Epithelial cell of prostate (primary cell): ENCODE data around the gene ENDOV.

Source experiments
- DNase-seq: peaks from one replicate; pipeline ENCODE4 v3.0.0-alpha.2; 2011; ENCODE audit warnings: low read depth, low spot score
- H3K27ac ChIP-seq: fragments of 450-650 bp; 2 replicates; pipeline ENCODE4 v1.5.1; 2017; ENCODE audit warnings: mild to moderate bottlenecking

The ENDOV gene

GRCh38 chr17:80445726-80446110 lies 30.8 kb downstream of the ENDOV start:
- DNase-seq: no peak
- no peak overlapping the region for H3K27ac ChIP-seq

DNA sequence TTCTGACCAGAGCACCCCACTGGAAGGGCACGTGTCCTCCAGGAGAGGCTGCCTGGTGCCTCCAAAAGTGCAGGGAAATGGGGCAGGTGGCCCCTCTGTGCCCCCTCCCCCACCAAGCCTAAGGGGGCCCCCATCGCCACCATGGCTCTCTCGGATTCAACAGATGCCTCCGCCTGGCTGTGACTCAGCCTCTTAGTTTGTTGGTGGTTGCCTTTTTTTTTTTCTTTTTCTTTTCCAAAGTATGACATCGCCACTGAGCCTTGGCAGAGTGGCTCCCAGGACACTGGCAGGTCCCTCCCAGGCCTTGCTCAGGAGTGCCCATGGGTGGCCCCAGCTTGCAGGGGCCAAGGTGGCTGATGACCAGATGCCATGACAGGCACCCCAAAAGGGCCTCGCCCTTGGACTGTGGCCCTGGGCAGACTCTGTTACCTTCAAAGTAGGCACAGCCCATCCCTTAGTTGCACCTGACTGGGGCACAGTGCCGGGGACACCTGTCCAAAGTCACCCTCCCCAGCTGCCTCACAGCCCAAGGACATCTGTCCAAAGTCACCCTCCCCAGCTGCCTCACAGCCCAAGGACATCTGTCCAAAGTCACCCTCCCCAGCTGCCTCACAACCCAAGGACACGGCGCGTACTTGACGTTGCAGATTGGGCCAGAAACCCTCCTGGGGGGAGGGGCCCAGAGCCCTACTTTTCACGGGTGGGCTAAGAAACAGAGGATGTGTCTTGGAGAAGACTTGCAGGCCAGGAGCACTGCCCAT lies 31.9 kb downstream of the ENDOV start:
- DNase-seq: no peak
- H3K27ac ChIP-seq: no peak overlapping the region

DNA sequence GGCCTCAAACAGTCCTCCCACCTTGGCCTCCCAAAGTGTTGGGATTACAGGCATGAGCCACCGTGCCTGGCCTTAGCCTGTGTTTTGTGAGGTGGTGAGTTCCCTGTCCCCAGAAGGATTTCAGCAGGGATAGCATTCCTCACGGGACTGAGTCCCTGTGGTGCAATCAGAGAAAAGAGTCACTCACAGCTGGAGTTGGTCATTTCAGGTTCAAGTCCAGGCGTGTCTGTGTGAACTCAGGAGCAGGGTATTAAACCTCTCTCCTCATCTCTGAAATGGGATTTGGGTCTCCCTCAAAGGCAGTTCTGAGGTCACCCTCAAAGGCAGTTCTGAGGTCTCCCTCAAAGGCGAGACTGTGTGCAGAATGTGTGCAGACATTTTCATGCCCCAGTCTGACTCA lies 32.8 kb downstream of the ENDOV start:
- H3K27ac ChIP-seq: no peak overlapping the region
- DNase-seq: no peak

GRCh38 chr17:80449194-80449929 lies 34.4 kb downstream of the ENDOV start:
- H3K27ac ChIP-seq: no peak overlapping the region
- no peak for DNase-seq

GRCh38 chr17:80449930-80450576 lies 35.1 kb downstream of the ENDOV start:
- H3K27ac ChIP-seq: no peak overlapping the region
- DNase-seq: no peak

DNA sequence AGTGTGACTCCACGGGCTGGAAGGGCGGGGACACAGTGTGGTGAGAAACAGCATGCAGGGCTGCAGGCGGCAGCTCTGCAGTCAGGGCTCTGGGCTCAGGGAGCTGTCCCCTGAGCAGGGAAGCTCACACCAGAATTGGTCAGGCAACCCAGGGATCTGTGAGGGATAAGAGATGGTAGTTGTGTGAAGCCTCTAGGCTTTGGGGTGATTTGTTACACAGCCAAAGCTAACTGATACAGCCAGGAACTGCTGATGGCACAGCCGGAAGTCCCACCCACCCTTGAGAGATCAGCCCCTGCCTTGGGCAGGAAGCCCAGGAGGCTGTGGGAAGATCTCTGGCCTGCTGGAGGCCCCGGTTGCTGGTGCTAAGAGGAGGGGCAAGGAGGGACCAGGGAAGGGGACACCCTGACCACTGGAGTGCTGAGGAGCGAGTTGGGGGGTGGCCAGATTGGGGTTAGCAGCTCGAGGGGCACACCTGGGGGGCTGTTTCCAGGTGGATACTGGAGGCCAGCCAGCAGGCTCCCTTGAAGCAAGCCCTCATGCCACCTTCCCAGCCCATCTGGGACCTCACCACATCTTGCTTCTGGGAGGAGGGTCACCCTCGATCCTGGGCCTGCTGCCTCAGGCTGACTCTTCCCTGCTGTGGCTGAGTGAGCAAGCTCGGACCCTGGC lies 36.3 kb downstream of the ENDOV start:
- no peak overlapping the region for H3K27ac ChIP-seq
- no peak for DNase-seq

GRCh38 chr17:80452173-80452915 lies 37.4 kb downstream of the ENDOV start:
- no peak for DNase-seq
- no peak overlapping the region for H3K27ac ChIP-seq

- no peak overlapping the region for H3K27ac ChIP-seq
- DNase-seq: no peak
These were observed 38.4 kb downstream of the ENDOV start for GRCh38 chr17:80453126-80453997.

DNA sequence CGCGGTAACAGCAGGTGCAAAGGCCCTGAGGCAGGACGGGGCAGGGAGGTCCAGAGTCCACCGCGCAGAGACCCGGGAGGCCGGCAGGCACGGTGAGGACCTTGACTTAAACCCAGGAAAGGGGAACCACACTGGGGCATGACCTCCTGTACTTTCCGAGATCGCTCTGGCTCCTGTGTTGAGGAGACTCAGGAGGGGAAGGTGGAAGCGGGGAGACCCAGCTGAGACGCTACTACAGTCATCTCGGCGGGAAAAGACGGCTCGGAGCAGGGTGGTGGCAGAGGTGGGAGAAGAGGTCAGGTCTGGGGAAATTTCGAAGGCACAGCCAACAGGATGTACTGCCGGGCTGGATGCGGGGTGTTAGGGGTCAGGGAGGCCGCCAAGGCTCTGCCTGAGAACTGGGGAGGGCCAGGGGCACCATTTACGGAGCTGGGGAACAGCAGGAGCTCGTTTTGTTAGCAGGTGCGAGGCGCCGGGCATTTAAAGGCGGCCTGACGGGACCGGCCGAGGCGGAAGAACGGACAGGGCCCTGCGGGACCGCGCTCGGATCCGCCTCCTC lies 39.1 kb downstream of the ENDOV start:
- no peak for DNase-seq
- H3K27ac ChIP-seq: peak overlapping the region; percentile 85

- DNase-seq: peak; percentile 68
- peak overlapping the region; percentile 85 for H3K27ac ChIP-seq
These were observed 39.8 kb downstream of the ENDOV start for GRCh38 chr17:80454557-80455335.

GRCh38 chr17:80455336-80455710 lies 40.4 kb downstream of the ENDOV start:
- H3K27ac ChIP-seq: peak overlapping the region; percentile 85
- DNase-seq: no peak

DNA sequence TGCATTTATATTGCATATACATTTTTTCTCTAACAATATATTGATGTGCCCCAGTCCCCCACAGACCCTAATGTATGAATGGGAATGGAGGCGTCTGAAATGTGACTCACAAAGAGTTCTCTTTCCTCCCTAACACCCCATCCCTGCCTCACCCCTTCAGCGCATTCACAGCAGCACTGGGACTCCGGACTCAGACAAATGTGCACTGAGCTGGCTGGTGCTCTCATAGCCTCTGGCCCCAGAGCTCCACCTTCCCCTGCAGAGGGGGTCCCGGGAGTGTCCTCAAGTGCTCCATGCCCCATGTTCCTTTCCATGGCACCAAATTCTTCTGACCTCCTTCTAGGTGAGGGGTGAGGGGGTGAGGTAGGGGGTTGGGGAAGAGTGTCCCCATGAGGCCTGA lies 40.8 kb downstream of the ENDOV start:
- H3K27ac ChIP-seq: peak overlapping the region; percentile 85
- no peak for DNase-seq

GRCh38 chr17:80456465-80457235 lies 41.7 kb downstream of the ENDOV start:
- no peak overlapping the region for H3K27ac ChIP-seq
- DNase-seq: no peak

- DNase-seq: no peak
- H3K27ac ChIP-seq: no peak overlapping the region
These were observed 42.4 kb downstream of the ENDOV start for GRCh38 chr17:80457236-80457856.

DNA sequence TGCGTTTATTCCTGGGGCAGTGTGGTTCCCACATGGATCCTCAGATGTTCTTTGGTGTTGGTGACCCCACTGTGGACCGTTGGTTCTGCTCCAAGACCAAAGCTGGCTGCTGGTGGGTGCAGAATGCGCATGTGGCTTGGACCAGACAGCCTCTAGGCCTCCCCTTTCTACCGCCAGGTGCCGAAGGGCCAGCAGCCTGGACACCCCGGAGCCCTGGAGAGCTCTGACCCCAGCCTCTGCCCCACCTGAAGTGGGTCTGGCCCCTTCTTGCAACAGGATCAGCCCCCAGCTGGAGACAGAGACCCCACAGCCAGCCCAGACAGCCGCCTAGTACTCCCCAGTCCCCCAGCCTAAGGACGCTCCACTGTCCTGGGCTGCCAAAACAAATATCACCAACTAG lies 43.0 kb downstream of the ENDOV start:
- DNase-seq: no peak
- no peak overlapping the region for H3K27ac ChIP-seq

DNA sequence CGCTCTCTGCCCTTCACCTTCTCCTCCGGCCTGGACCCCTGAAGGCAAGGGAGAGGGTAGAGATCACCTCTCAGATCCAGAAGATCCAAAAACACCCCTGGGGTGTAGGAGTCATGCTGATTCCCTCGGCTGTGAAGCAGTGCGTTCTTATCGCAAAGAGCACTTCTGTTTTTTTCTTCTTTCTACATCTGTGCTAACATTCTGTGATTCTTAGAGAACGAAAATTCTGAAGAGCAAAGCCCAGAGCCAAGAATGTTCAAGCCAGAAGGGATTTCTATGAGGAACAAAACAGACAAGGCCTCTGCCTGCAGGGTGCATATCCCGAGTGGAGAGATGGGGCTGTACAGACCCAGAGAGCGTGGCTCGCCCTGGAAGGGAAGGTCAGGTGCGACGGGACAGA lies 44.3 kb downstream of the ENDOV start:
- no peak overlapping the region for H3K27ac ChIP-seq
- DNase-seq: no peak

DNA sequence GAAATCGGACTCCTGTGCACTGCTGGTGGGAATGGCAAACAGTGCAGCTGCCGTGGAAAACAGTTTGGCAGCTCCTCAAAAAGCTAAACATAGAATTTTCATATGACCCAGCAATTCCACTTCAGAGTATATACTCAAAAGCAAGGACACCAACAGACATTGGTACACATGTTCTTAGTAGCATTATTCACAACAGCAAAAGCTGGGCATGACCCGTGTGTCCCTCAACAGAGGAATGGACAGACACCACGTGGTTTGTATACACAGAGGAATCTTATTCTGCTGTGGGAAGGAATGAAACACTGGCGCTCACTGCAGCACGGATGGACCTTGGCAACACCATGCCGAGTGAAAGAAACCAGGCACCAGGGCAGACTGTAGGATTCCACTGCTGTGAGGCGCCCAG lies 45.5 kb downstream of the ENDOV start:
- DNase-seq: no peak
- H3K27ac ChIP-seq: no peak overlapping the region
